Measurements from ENCODE around the gene MALSU1.

The MALSU1 gene

GRCh38 chr7:23276376-23276775, 22.8 kb upstream of the MALSU1 start:
- H3K4me1 Mint-ChIP-seq, result peaks cover 7 to 11% of the 10 kb centered on the region in 2 donors
- no peak for DNase-seq
- no peaks in the 10 kb centered on the region for H3K36me3 Mint-ChIP-seq
- ATAC-seq (replicated peaks), result no peak
- H3K4me3 Mint-ChIP-seq, result no peak overlapping the region
- H3K27ac Mint-ChIP-seq, result no peak overlapping the region
- H3K9me3 Mint-ChIP-seq, result no peaks in the 10 kb centered on the region
- H3K27me3 Mint-ChIP-seq, result peaks cover 0 to 5% of the 10 kb centered on the region in 2 donors

GRCh38 chr7:23276947-23277346, 22.2 kb upstream of the MALSU1 start:
- Mint-ChIP-seq H3K27ac (no peak overlapping the region), H3K27me3 (peaks cover 0 to 5% of the 10 kb centered on the region in 2 donors), H3K4me3 (no peak overlapping the region), H3K36me3 (no peaks in the 10 kb centered on the region), H3K4me1 (peaks cover 7 to 11% of the 10 kb centered on the region in 2 donors), H3K9me3 (no peaks in the 10 kb centered on the region)
- DNase-seq, result no peak
- ATAC-seq (replicated peaks), result no peak

- Mint-ChIP-seq H3K9me3 (no peaks in the 10 kb centered on the region), H3K36me3 (no peaks in the 10 kb centered on the region), H3K4me1 (peaks cover 7 to 11% of the 10 kb centered on the region in 2 donors), H3K27ac (no peak overlapping the region), H3K4me3 (no peak overlapping the region), H3K27me3 (no peaks in the 10 kb centered on the region)
- DNase-seq, result peak; percentile 34
- ATAC-seq (replicated peaks), result peak; percentile 29 to 41
These were observed 21.7 kb upstream of the MALSU1 start for GRCh38 chr7:23277359-23277989.

- Mint-ChIP-seq H3K27ac (no peak overlapping the region), H3K4me1 (no peaks in the 10 kb centered on the region), H3K36me3 (no peaks in the 10 kb centered on the region)
These were observed 19.2 kb upstream of the MALSU1 start for GRCh38 chr7:23279819-23280525.

GRCh38 chr7:23283086-23283485, 16.1 kb upstream of the MALSU1 start:
- Mint-ChIP-seq H3K27me3 (no peaks in the 10 kb centered on the region), H3K27ac (no peak overlapping the region), H3K4me3 (no peak overlapping the region), H3K9me3 (no peaks in the 10 kb centered on the region), H3K36me3 (no peaks in the 10 kb centered on the region), H3K4me1 (peaks cover 0 to 2% of the 10 kb centered on the region in 2 donors)
- ATAC-seq (replicated peaks), result no peak
- no peak for DNase-seq

More at GRCh38 chr7:23279819-23280525, 19.2 kb upstream of the MALSU1 start:
- Mint-ChIP-seq H3K4me3 (no peak overlapping the region), H3K9me3 (no peaks in the 10 kb centered on the region), H3K27me3 (no peaks in the 10 kb centered on the region)
- ATAC-seq (replicated peaks) (no peak), DNase-seq (no peak)

- no peaks in the 10 kb centered on the region for H3K9me3 Mint-ChIP-seq
- DNase-seq (no peak), ATAC-seq (replicated peaks) (no peak)
- H3K4me3 Mint-ChIP-seq, result no peak overlapping the region
- no peaks in the 10 kb centered on the region for H3K27me3 Mint-ChIP-seq
- H3K36me3 Mint-ChIP-seq, result no peaks in the 10 kb centered on the region
- H3K27ac Mint-ChIP-seq, result no peak overlapping the region
- peaks cover 0 to 2% of the 10 kb centered on the region in 2 donors for H3K4me1 Mint-ChIP-seq
These were observed 14.3 kb upstream of the MALSU1 start for GRCh38 chr7:23284871-23285270.

- Mint-ChIP-seq H3K36me3 (no peaks in the 10 kb centered on the region), H3K27ac (no peak overlapping the region), H3K4me3 (no peak overlapping the region), H3K9me3 (no peaks in the 10 kb centered on the region), H3K4me1 (peaks cover 0 to 2% of the 10 kb centered on the region in 2 donors), H3K27me3 (no peaks in the 10 kb centered on the region)
- no peak for ATAC-seq (replicated peaks)
- DNase-seq, result no peak
These were observed 13.2 kb upstream of the MALSU1 start for GRCh38 chr7:23285657-23286646.

GRCh38 chr7:23287612-23288011, 11.5 kb upstream of the MALSU1 start:
- Mint-ChIP-seq H3K36me3 (no peaks in the 10 kb centered on the region), H3K9me3 (no peaks in the 10 kb centered on the region), H3K4me1 (peaks cover 0 to 2% of the 10 kb centered on the region in 2 donors), H3K27me3 (peaks cover 6 to 8% of the 10 kb centered on the region in 2 donors), H3K4me3 (no peak overlapping the region), H3K27ac (no peak overlapping the region)
- DNase-seq (no peak), ATAC-seq (replicated peaks) (no peak)

- Mint-ChIP-seq H3K4me1 (peaks cover 0 to 2% of the 10 kb centered on the region in 2 donors), H3K27me3 (peaks cover 6 to 14% of the 10 kb centered on the region in 2 donors), H3K27ac (no peak overlapping the region), H3K9me3 (no peaks in the 10 kb centered on the region), H3K36me3 (no peaks in the 10 kb centered on the region), H3K4me3 (no peak overlapping the region)
- ATAC-seq (replicated peaks) (no peak), DNase-seq (no peak)
These were observed 8.1 kb upstream of the MALSU1 start for GRCh38 chr7:23290993-23291392.

- Mint-ChIP-seq H3K27ac (no peak overlapping the region), H3K9me3 (no peaks in the 10 kb centered on the region), H3K4me1 (peaks cover 0 to 2% of the 10 kb centered on the region in 2 donors), H3K4me3 (no peak overlapping the region), H3K27me3 (peaks cover 6 to 18% of the 10 kb centered on the region in 2 donors), H3K36me3 (no peaks in the 10 kb centered on the region)
- ATAC-seq (replicated peaks) (no peak), DNase-seq (no peak)
These were observed 7.1 kb upstream of the MALSU1 start for GRCh38 chr7:23291957-23292560.

- H3K4me1 Mint-ChIP-seq, result peaks cover 0 to 2% of the 10 kb centered on the region in 2 donors
- no peak overlapping the region for H3K27ac Mint-ChIP-seq
- H3K4me3 Mint-ChIP-seq, result no peak overlapping the region
- peaks cover 6 to 18% of the 10 kb centered on the region in 2 donors for H3K27me3 Mint-ChIP-seq
- H3K9me3 Mint-ChIP-seq, result no peaks in the 10 kb centered on the region
- no peak for ATAC-seq (replicated peaks)
- no peak for DNase-seq
- no peaks in the 10 kb centered on the region for H3K36me3 Mint-ChIP-seq
These were observed 6.5 kb upstream of the MALSU1 start for GRCh38 chr7:23292623-23293022.

- H3K4me1 Mint-ChIP-seq, result peaks cover 0 to 4% of the 10 kb centered on the region in 2 donors
- H3K27ac Mint-ChIP-seq, result no peak overlapping the region
- ATAC-seq (replicated peaks), result no peak
These were observed 5.6 kb upstream of the MALSU1 start for GRCh38 chr7:23293500-23294073.

GRCh38 chr7:23294549-23295400, 4.4 kb upstream of the MALSU1 start:
- DNase-seq, result no peak
- no peak for ATAC-seq (replicated peaks)
- H3K4me3 Mint-ChIP-seq, result no peak overlapping the region
- H3K27ac Mint-ChIP-seq, result no peak overlapping the region
- H3K36me3 Mint-ChIP-seq, result no peaks in the 10 kb centered on the region
- peaks cover 6 to 18% of the 10 kb centered on the region in 2 donors for H3K27me3 Mint-ChIP-seq
- H3K9me3 Mint-ChIP-seq, result peaks cover 0 to 4% of the 10 kb centered on the region in 2 donors
- peaks cover 2 to 5% of the 10 kb centered on the region in 2 donors for H3K4me1 Mint-ChIP-seq

More at GRCh38 chr7:23293500-23294073, 5.6 kb upstream of the MALSU1 start:
- Mint-ChIP-seq H3K9me3 (peaks cover 0 to 4% of the 10 kb centered on the region in 2 donors), H3K27me3 (peaks cover 6 to 18% of the 10 kb centered on the region in 2 donors), H3K36me3 (no peaks in the 10 kb centered on the region), H3K4me3 (no peak overlapping the region)
- DNase-seq, result no peak

Data from stimulated activated naive B cell treated with anti-CD40 and anti-IgM and Interleukin-4, amounts not matched to agents 10 μg/mL and 1 μg/mL and 100 μg/mL, for 72 hours (primary cell).